Testis (tissue), 2 donors: ENCODE results near the gene DDB1.
"Not testable (repeated sequence)": the region's sequence is repeated elsewhere in the genome, so short reads cannot be mapped to it uniquely, and the experiment has no call there.

Experiments used
- CTCF ChIP-seq, 3 experiments: fragments of 450-650 bp in 2 of 3; fragments of 200-600 bp in 1 of 3; sonication (generic) in 1 of 3; IDR thresholded peaks; one replicate each; pipeline ENCODE4 v1.5.1; 2016 to 2019; ENCODE audit warnings: antibody characterized with exemption in 3 of 3, mild to moderate bottlenecking in 2 of 3, moderate library complexity in 1 of 3
- POLR2A ChIP-seq: fragments of 450-650 bp; IDR thresholded peaks from one replicate; pipeline ENCODE4 v1.6.1; 2017; ENCODE audit warnings: antibody characterized with exemption, mild to moderate bottlenecking, moderate library complexity

- not testable (repeated sequence) for TF ChIP-seq CTCF (IDR thresholded peaks at IDR 0.05); POLR2A
Measured at GRCh38 chr11:61250796-61251765, 81.8 kb downstream of the DDB1 start.
